Neural cell (in vitro differentiated cells): Measurements from ENCODE around the gene GNPDA2. TPM values are rescaled to one million over a fixed set of nuclear protein-coding genes. Genes with fewer than 3 reads are reported as not detected.

Experiments used
- H2AFZ ChIP-seq: fragments of 200-600, 300-800 bp; sonication (generic), shearing (Covaris generic); 2 replicates; pipeline ENCODE4 v1.6.0; 2014; ENCODE audit warnings: low read depth, mild to moderate bottlenecking, antibody characterized with exemption, low read length, moderate library complexity
- H3F3A ChIP-seq: fragments of 200-600 bp; shearing (Covaris generic); 2 replicates; pipeline ENCODE4 v1.6.1; 2016; ENCODE audit warnings: mild to moderate bottlenecking, moderate library complexity, mixed read lengths, antibody characterized with exemption, low read length; ENCODE audit not compliant: insufficient read depth, poor library complexity, severe bottlenecking
- H3K27ac ChIP-seq: fragments of 200-600, 300-800 bp; sonication (generic), shearing (Covaris generic); 2 replicates; pipeline ENCODE4 v1.5.1; 2014; ENCODE audit warnings: mild to moderate bottlenecking, low read length, moderate library complexity
- H3K27me3 ChIP-seq: fragments of 300-800, 200-600 bp; sonication (generic), shearing (Covaris generic); 2 replicates; pipeline ENCODE4 v1.6.0; 2014; ENCODE audit warnings: mild to moderate bottlenecking, low read depth, low read length, moderate library complexity; ENCODE audit not compliant: insufficient read depth
- H3K36me3 ChIP-seq: fragments of 300-800, 200-600 bp; sonication (generic), shearing (Covaris generic); 2 replicates; pipeline ENCODE4 v1.5.1; 2014; ENCODE audit warnings: mild to moderate bottlenecking, antibody characterized with exemption, low read length, moderate library complexity; ENCODE audit not compliant: insufficient read depth
- H3K4me2 ChIP-seq: fragments of 300-800, 200-600 bp; sonication (generic), shearing (Covaris generic); 2 replicates; pipeline ENCODE4 v1.6.0; 2014; ENCODE audit warnings: mild to moderate bottlenecking, low read length
- H3K4me3 ChIP-seq: fragments of 300-800, 200-600 bp; sonication (generic), shearing (Covaris generic); 2 replicates; pipeline ENCODE4 v1.5.1; 2014; ENCODE audit warnings: mild to moderate bottlenecking, low read length, moderate library complexity
- H3K79me2 ChIP-seq: fragments of 200-600 bp; shearing (Covaris generic); replicated peaks from 2 replicates; pipeline ENCODE4 v1.6.0; 2014; ENCODE audit warnings: mild to moderate bottlenecking, low read length, moderate library complexity; ENCODE audit not compliant: insufficient read depth
- H3K9ac ChIP-seq: fragments of 300-800, 200-600 bp; sonication (generic), shearing (Covaris generic); 2 replicates; pipeline ENCODE4 v1.6.1; 2016; ENCODE audit warnings: mild to moderate bottlenecking, low read length, mixed read lengths
- H3K9me2 ChIP-seq: fragments of 200-600 bp; shearing (Covaris generic); 2 replicates; pipeline ENCODE4 v1.6.1; 2016; ENCODE audit warnings: mild to moderate bottlenecking, low read length, mixed read lengths; ENCODE audit not compliant: insufficient read depth
- H3K9me3 ChIP-seq: fragments of 200-600, 300-800 bp; sonication (generic), shearing (Covaris generic); 2 replicates; pipeline ENCODE4 v1.6.1; 2016; ENCODE audit warnings: mild to moderate bottlenecking, mixed run types, low read length, moderate library complexity, mixed read lengths
- H4K20me1 ChIP-seq: fragments of 200-600 bp; shearing (Covaris generic); 2 replicates; pipeline ENCODE4 v1.6.1; 2016; ENCODE audit warnings: mild to moderate bottlenecking, mixed run types; ENCODE audit not compliant: insufficient read depth
- EP300 ChIP-seq: fragments of 450-650 bp; conservative IDR thresholded peaks from 2 replicates; pipeline ENCODE4 v1.6.1; 2014; ENCODE audit warnings: antibody characterized with exemption, mild to moderate bottlenecking, moderate library complexity; ENCODE audit not compliant: poor library complexity, severe bottlenecking
- EZH2 ChIP-seq: fragments of 200-600, 300-800 bp; shearing (Covaris generic), sonication (generic); IDR thresholded peaks from 2 replicates; pipeline ENCODE4 v1.6.1; 2014; ENCODE audit warnings: antibody characterized with exemption, low read length, borderline replicate concordance, mild to moderate bottlenecking; ENCODE audit not compliant: insufficient read depth, poor library complexity, severe bottlenecking
- MXI1 ChIP-seq: fragments of 450-650 bp; conservative IDR thresholded peaks from 2 replicates; pipeline ENCODE4 v1.6.1; 2014; ENCODE audit warnings: antibody characterized with exemption, mild to moderate bottlenecking; ENCODE audit not compliant: poor library complexity, severe bottlenecking
- POLR2AphosphoS5 ChIP-seq: IDR thresholded peaks from 2 replicates; pipeline ENCODE4 v1.6.1; 2012
- RAD21 ChIP-seq: fragments of 450-650 bp; conservative IDR thresholded peaks from 2 replicates; pipeline ENCODE4 v1.6.1; 2014; ENCODE audit warnings: antibody characterized with exemption, mild to moderate bottlenecking, moderate library complexity
- SMC3 ChIP-seq: fragments of 450-650 bp; conservative IDR thresholded peaks from 2 replicates; pipeline ENCODE4 v1.6.1; 2014; ENCODE audit warnings: antibody characterized with exemption, mild to moderate bottlenecking, moderate library complexity; ENCODE audit not compliant: poor library complexity
- TAF1 ChIP-seq: IDR thresholded peaks from 2 replicates; pipeline ENCODE4 v1.6.1; 2012; ENCODE audit warnings: low read depth
- polyA plus RNA-seq: library from polyadenylated mRNA; depleted of rRNA; stranded (reverse); fragments of >200 nt; gene quantifications from 2 replicates; pipeline ENCODE4 v1.2.3, GENCODE V29; 2014
- TF ChIP-seq, protein P1 (sequence below): fragments of 450-650 bp; IDR thresholded peaks from 2 replicates; pipeline ENCODE4 v1.5.1; 2014; ENCODE audit warnings: antibody characterized with exemption, mild to moderate bottlenecking, moderate library complexity; ENCODE audit not compliant: poor library complexity, severe bottlenecking
- TF ChIP-seq, protein P2 (sequence below): IDR thresholded peaks from 2 replicates; pipeline ENCODE4 v1.6.1; 2012; ENCODE audit warnings: borderline replicate concordance

The GNPDA2 gene
- polyA plus RNA-seq, 1 donor from 2014 or later: 40.7 TPM

DNA sequence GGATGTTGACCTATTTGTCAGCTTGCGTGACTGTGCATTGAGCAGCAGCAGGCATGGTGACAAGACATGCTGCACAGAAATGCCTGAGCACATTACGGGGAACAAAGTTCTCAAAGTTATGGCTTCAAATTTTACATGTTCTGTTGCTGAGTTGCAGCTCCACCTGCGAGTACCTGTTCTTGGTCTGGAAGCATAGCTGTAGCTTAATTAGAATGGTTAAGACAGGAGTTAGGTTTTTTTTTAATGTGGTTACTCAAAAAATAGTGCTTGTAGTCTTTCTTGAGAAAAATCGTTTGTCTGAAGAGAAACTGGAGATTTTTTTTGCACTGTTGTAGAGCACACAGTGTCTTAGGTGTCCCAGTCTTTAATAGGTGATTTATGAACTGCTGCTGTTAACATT is 38.8 kb upstream of the GNPDA2 start:
- TF ChIP-seq MXI1: no peak
- no peak for TF ChIP-seq SMC3
- no peak for TF ChIP-seq EP300
- TF ChIP-seq, protein P1, sequence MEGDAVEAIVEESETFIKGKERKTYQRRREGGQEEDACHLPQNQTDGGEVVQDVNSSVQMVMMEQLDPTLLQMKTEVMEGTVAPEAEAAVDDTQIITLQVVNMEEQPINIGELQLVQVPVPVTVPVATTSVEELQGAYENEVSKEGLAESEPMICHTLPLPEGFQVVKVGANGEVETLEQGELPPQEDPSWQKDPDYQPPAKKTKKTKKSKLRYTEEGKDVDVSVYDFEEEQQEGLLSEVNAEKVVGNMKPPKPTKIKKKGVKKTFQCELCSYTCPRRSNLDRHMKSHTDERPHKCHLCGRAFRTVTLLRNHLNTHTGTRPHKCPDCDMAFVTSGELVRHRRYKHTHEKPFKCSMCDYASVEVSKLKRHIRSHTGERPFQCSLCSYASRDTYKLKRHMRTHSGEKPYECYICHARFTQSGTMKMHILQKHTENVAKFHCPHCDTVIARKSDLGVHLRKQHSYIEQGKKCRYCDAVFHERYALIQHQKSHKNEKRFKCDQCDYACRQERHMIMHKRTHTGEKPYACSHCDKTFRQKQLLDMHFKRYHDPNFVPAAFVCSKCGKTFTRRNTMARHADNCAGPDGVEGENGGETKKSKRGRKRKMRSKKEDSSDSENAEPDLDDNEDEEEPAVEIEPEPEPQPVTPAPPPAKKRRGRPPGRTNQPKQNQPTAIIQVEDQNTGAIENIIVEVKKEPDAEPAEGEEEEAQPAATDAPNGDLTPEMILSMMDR: no peak
- TF ChIP-seq, protein P2, sequence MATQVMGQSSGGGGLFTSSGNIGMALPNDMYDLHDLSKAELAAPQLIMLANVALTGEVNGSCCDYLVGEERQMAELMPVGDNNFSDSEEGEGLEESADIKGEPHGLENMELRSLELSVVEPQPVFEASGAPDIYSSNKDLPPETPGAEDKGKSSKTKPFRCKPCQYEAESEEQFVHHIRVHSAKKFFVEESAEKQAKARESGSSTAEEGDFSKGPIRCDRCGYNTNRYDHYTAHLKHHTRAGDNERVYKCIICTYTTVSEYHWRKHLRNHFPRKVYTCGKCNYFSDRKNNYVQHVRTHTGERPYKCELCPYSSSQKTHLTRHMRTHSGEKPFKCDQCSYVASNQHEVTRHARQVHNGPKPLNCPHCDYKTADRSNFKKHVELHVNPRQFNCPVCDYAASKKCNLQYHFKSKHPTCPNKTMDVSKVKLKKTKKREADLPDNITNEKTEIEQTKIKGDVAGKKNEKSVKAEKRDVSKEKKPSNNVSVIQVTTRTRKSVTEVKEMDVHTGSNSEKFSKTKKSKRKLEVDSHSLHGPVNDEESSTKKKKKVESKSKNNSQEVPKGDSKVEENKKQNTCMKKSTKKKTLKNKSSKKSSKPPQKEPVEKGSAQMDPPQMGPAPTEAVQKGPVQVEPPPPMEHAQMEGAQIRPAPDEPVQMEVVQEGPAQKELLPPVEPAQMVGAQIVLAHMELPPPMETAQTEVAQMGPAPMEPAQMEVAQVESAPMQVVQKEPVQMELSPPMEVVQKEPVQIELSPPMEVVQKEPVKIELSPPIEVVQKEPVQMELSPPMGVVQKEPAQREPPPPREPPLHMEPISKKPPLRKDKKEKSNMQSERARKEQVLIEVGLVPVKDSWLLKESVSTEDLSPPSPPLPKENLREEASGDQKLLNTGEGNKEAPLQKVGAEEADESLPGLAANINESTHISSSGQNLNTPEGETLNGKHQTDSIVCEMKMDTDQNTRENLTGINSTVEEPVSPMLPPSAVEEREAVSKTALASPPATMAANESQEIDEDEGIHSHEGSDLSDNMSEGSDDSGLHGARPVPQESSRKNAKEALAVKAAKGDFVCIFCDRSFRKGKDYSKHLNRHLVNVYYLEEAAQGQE: no peak
- no peak for TF ChIP-seq RAD21
- TF ChIP-seq TAF1: no peak
- no peak for TF ChIP-seq POLR2AphosphoS5
- TF ChIP-seq EZH2: no peak
- no peak overlapping the region for H3K27ac ChIP-seq
- no peaks in the 10 kb centered on the region for H3K27me3 ChIP-seq
- H3K9ac ChIP-seq: no peak overlapping the region
- H3K9me3 ChIP-seq: no peaks in the 10 kb centered on the region
- H3K4me2 ChIP-seq: no peak overlapping the region
- no peaks in the 10 kb centered on the region for H3K79me2 ChIP-seq
- H2AFZ ChIP-seq: no peak overlapping the region
- no peaks in the 10 kb centered on the region for H3F3A ChIP-seq
- no peaks in the 10 kb centered on the region for H3K9me2 ChIP-seq
- no peaks in the 10 kb centered on the region for H3K36me3 ChIP-seq
- no peak overlapping the region for H3K4me3 ChIP-seq
- no peaks in the 10 kb centered on the region for H4K20me1 ChIP-seq

DNA sequence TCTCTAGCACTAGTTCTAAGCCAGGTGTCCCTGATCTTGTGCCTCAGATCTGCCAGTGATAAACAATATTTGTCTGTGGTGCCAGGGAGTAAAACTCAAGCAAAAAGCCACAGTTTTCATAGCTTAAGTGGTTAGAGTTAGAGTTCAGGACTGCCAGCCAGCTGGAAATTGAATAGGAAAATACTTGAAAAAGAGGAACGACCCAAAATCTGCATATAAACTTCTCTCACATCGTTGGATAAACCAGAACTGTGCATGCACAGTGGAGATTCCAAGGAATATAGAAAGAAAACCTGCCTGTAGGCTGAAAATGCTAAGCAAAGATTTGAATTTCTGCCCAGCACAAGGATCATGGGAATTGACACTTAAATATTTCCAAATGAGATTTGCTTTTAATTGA is 35.0 kb upstream of the GNPDA2 start:
- no peak for TF ChIP-seq RAD21
- no peak for TF ChIP-seq MXI1
- no peak for TF ChIP-seq EZH2
- TF ChIP-seq, protein P1: no peak
- no peak for TF ChIP-seq EP300
- TF ChIP-seq POLR2AphosphoS5: no peak
- TF ChIP-seq, protein P2: no peak
- TF ChIP-seq SMC3: no peak
- no peak for TF ChIP-seq TAF1
- no peaks in the 10 kb centered on the region for H3K27me3 ChIP-seq
- no peaks in the 10 kb centered on the region for H3K9me3 ChIP-seq
- no peak overlapping the region for H3K4me2 ChIP-seq
- H3K4me3 ChIP-seq: no peak overlapping the region
- H3K9me2 ChIP-seq: no peaks in the 10 kb centered on the region
- H3K36me3 ChIP-seq: no peaks in the 10 kb centered on the region
- no peak overlapping the region for H3K9ac ChIP-seq
- H2AFZ ChIP-seq: no peak overlapping the region
- H3K79me2 ChIP-seq: no peaks in the 10 kb centered on the region
- H3F3A ChIP-seq: no peaks in the 10 kb centered on the region
- H3K27ac ChIP-seq: no peak overlapping the region
- no peaks in the 10 kb centered on the region for H4K20me1 ChIP-seq
